ENCODE data around the gene ACTR3. TPM values are rescaled to one million over a fixed set of nuclear protein-coding genes. Genes with fewer than 3 reads are reported as not detected.

Gene ACTR3
- total RNA-seq, 1 experiment from 2014 or later, result 169 TPM

DNA sequence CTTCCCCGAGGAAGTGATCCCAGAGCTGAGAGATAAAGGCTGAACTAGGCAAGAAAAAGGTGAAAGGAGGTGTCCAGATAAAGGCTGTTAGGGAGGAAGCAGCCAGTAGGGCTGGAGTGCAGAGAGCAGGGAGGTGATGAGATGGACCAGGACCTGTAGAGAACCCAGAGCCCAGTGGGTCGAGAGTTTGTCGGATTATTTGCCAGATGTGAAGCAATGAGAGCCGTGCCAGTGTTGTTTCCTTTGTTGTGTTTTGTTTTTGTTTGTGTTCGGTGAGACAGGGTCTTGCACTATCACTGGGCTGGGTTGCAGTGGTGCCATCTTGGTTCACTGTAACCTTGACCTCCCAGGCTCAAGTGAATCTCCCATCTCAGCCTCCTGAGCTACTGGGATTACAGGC is 111.3 kb downstream of the ACTR3 start (continued):
- TF ChIP-seq NFYB (CRISPR knock-in tag; conservative IDR thresholded peaks at IDR 0.05; ENCODE audit: low read depth) (no peak), PRRX2 (CRISPR knock-in tag; IDR thresholded peaks at IDR 0.05) (no peak), ZNF219 (CRISPR knock-in tag; IDR thresholded peaks at IDR 0.05; ENCODE audit: borderline replicate concordance) (no peak), SMAD4 (CRISPR knock-in tag; IDR thresholded peaks at IDR 0.05) (no peak)
- TF ChIP-seq, protein P1, sequence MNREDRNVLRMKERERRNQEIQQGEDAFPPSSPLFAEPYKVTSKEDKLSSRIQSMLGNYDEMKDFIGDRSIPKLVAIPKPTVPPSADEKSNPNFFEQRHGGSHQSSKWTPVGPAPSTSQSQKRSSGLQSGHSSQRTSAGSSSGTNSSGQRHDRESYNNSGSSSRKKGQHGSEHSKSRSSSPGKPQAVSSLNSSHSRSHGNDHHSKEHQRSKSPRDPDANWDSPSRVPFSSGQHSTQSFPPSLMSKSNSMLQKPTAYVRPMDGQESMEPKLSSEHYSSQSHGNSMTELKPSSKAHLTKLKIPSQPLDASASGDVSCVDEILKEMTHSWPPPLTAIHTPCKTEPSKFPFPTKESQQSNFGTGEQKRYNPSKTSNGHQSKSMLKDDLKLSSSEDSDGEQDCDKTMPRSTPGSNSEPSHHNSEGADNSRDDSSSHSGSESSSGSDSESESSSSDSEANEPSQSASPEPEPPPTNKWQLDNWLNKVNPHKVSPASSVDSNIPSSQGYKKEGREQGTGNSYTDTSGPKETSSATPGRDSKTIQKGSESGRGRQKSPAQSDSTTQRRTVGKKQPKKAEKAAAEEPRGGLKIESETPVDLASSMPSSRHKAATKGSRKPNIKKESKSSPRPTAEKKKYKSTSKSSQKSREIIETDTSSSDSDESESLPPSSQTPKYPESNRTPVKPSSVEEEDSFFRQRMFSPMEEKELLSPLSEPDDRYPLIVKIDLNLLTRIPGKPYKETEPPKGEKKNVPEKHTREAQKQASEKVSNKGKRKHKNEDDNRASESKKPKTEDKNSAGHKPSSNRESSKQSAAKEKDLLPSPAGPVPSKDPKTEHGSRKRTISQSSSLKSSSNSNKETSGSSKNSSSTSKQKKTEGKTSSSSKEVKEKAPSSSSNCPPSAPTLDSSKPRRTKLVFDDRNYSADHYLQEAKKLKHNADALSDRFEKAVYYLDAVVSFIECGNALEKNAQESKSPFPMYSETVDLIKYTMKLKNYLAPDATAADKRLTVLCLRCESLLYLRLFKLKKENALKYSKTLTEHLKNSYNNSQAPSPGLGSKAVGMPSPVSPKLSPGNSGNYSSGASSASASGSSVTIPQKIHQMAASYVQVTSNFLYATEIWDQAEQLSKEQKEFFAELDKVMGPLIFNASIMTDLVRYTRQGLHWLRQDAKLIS (CRISPR knock-in tag; IDR thresholded peaks at IDR 0.05; ENCODE audit: borderline replicate concordance), result no peak

DNA sequence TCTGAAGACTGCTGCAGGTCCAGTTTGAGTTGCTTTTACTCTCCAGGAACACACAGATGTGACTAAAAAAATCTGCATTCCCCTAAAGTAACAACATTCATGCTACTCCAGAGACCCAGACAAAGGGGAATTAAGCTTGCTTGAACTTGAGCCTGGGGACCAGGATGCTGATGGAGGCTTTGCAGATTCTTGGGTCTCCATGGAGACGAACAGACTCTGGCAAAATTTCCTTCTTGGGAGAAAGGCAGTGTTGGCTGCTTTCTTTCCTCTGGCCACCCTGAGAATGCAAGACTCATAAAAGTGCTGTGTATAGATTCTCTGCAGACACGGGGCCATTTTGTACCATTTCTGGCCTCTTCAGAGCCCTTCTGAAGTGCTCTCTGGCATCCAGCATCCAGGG is 112.0 kb downstream of the ACTR3 start:
- CTCF ChIA-PET, result no interaction called here
- TF ChIP-seq RELA (CRISPR knock-in tag; IDR thresholded peaks at IDR 0.05; ENCODE audit: borderline replicate concordance) (no peak), SMAD3 (CRISPR knock-in tag; IDR thresholded peaks at IDR 0.05; ENCODE audit: borderline replicate concordance) (no peak), ZNF425 (CRISPR knock-in tag; conservative IDR thresholded peaks at IDR 0.05) (no peak), MYBL2 (CRISPR knock-in tag; IDR thresholded peaks at IDR 0.05) (no peak), TEAD4 (CRISPR knock-in tag; IDR thresholded peaks at IDR 0.05) (no peak), NFATC4 (CRISPR knock-in tag; IDR thresholded peaks at IDR 0.05) (no peak), ZNF532 (CRISPR knock-in tag; IDR thresholded peaks at IDR 0.05; ENCODE audit: borderline replicate concordance) (no peak)
- TF ChIP-seq, protein P2, sequence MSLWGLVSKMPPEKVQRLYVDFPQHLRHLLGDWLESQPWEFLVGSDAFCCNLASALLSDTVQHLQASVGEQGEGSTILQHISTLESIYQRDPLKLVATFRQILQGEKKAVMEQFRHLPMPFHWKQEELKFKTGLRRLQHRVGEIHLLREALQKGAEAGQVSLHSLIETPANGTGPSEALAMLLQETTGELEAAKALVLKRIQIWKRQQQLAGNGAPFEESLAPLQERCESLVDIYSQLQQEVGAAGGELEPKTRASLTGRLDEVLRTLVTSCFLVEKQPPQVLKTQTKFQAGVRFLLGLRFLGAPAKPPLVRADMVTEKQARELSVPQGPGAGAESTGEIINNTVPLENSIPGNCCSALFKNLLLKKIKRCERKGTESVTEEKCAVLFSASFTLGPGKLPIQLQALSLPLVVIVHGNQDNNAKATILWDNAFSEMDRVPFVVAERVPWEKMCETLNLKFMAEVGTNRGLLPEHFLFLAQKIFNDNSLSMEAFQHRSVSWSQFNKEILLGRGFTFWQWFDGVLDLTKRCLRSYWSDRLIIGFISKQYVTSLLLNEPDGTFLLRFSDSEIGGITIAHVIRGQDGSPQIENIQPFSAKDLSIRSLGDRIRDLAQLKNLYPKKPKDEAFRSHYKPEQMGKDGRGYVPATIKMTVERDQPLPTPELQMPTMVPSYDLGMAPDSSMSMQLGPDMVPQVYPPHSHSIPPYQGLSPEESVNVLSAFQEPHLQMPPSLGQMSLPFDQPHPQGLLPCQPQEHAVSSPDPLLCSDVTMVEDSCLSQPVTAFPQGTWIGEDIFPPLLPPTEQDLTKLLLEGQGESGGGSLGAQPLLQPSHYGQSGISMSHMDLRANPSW (CRISPR knock-in tag; conservative IDR thresholded peaks at IDR 0.05; ENCODE audit: low read depth), result no peak
- Mint-ChIP-seq H3K4me1 (no peaks in the 10 kb centered on the region), H3K9me3 (peaks cover 58% of the 10 kb centered on the region), H3K36me3 (peaks cover 32% of the 10 kb centered on the region), H3K4me3 (no peak overlapping the region), H3K27me3 (ENCODE audit: low read depth) (peaks cover 4% of the 10 kb centered on the region; the same call in 1 of the 2 replicates), H3K27ac (no peak overlapping the region)
- ATAC-seq (no peak), DNase-seq (ENCODE audit: low spot score) (no peak)
- POLR2A ChIA-PET, result no interaction called here

Measured in WTC11 (cell line).